GM15510 (cell line): Measurements from ENCODE around the gene ERO1B.

Experiments used
- POLR2A ChIP-seq: IDR thresholded peaks from 3 replicates; pipeline ENCODE4 v1.6.1; 2011; ENCODE audit warnings: borderline replicate concordance; ENCODE audit not compliant: insufficient read length; ENCODE audit errors: extremely low read depth

The ERO1B gene

GRCh38 chr1:236307435-236307834 is 25.7 kb upstream of the ERO1B start:
- no peak for TF ChIP-seq POLR2A

- TF ChIP-seq POLR2A, result no peak
These were observed 22.9 kb upstream of the ERO1B start for GRCh38 chr1:236304682-236305081.

GRCh38 chr1:236303675-236304074 is 21.9 kb upstream of the ERO1B start:
- TF ChIP-seq POLR2A, result no peak

- TF ChIP-seq POLR2A, result no peak
These were observed 21.2 kb upstream of the ERO1B start for GRCh38 chr1:236302941-236303340.

GRCh38 chr1:236301958-236302335 is 20.2 kb upstream of the ERO1B start:
- TF ChIP-seq POLR2A, result no peak

- TF ChIP-seq POLR2A, result no peak
These were observed 19.6 kb upstream of the ERO1B start for GRCh38 chr1:236301080-236301957.

- no peak for TF ChIP-seq POLR2A
These were observed 15.4 kb upstream of the ERO1B start for GRCh38 chr1:236297161-236297560.

- no peak for TF ChIP-seq POLR2A
These were observed 10.7 kb upstream of the ERO1B start for GRCh38 chr1:236292425-236292824.

- TF ChIP-seq POLR2A, result no peak
These were observed 7.9 kb upstream of the ERO1B start for GRCh38 chr1:236289492-236290131.

GRCh38 chr1:236288620-236288976 is 6.8 kb upstream of the ERO1B start:
- no peak for TF ChIP-seq POLR2A

GRCh38 chr1:236287757-236288619 is 6.2 kb upstream of the ERO1B start:
- no peak for TF ChIP-seq POLR2A

- TF ChIP-seq POLR2A, result no peak
These were observed 5.6 kb upstream of the ERO1B start for GRCh38 chr1:236287356-236287755.

- no peak for TF ChIP-seq POLR2A
These were observed 2.5 kb upstream of the ERO1B start for GRCh38 chr1:236284291-236284721.

- TF ChIP-seq POLR2A, result no peak
These were observed 961 bp upstream of the ERO1B start for GRCh38 chr1:236282719-236283118.

GRCh38 chr1:236282425-236282716 is 613 bp upstream of the ERO1B start:
- no peak for TF ChIP-seq POLR2A

- no peak for TF ChIP-seq POLR2A
These were observed 532 bp downstream of the ERO1B start for GRCh38 chr1:236281198-236281653.

GRCh38 chr1:236280438-236281197 is 1.1 kb downstream of the ERO1B start:
- no peak for TF ChIP-seq POLR2A
